NK-92 (cell line): ENCODE results near the gene SLC35E2B.
"Not testable (repeated sequence)": the region's sequence is repeated elsewhere in the genome, so short reads cannot be mapped to it uniquely, and the experiment has no call there.

Experiments used
- DNase-seq: peaks from one replicate; lab custom pipeline; 2025; ENCODE audit not compliant: unreplicated experiment; lab: John Stamatoyannopoulos, UW

Gene SLC35E2B

GRCh38 chr1:1704284-1704957 is 11.8 kb upstream of the SLC35E2B start:
- DNase-seq = not testable (repeated sequence)

DNA sequence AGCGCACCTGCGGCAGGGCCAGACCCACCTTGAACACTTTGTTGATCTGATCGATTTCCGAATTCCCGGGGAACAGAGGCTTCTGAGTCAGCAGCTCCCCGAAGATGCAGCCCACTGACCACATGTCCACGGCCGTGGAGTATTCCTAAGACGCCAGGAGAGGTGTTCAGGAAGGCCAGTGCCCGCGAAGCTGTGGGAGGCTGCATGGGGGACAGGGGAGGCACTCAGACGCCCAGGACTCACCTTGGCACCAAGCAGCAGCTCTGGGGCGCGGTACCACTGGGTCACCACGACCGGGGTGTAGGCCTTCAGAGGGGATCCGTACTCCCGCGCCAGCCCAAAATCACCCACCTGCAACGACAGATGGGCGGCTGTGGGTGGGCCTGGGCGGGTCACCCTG is 11.2 kb upstream of the SLC35E2B start:
- DNase-seq = no peak

- not testable (repeated sequence) for DNase-seq
Observed at GRCh38 chr1:1702506-1702905, 9.9 kb upstream of the SLC35E2B start.

DNA sequence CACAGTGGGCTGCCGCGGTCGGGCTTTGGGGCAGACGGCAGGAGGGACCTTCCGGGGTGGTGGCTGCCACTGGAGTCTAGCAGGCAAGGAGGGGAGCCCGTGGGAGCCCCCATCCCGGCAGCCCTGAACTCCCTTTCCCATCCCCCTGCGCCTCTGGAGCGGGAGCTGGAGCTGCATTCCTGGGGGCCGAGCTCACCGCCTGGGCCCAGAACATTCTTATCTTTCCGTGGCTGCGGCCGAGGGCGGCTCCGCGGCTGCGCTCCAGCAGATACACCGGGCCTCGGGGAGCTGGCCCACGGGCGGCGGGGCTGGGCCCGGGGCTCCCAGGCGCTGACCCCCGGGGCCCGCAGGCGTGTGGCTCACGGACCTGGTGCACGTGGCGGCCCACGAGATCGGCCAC is 8.0 kb upstream of the SLC35E2B start:
- DNase-seq = not testable (repeated sequence)

- DNase-seq = not testable (repeated sequence)
Observed at GRCh38 chr1:1700067-1700466, 7.5 kb upstream of the SLC35E2B start.

- not testable (repeated sequence) for DNase-seq
Observed at GRCh38 chr1:1699061-1699460, 6.5 kb upstream of the SLC35E2B start.

GRCh38 chr1:1697358-1698183 is 5.0 kb upstream of the SLC35E2B start:
- not testable (repeated sequence) for DNase-seq

GRCh38 chr1:1696431-1697357 is 4.1 kb upstream of the SLC35E2B start:
- not testable (repeated sequence) for DNase-seq

DNA sequence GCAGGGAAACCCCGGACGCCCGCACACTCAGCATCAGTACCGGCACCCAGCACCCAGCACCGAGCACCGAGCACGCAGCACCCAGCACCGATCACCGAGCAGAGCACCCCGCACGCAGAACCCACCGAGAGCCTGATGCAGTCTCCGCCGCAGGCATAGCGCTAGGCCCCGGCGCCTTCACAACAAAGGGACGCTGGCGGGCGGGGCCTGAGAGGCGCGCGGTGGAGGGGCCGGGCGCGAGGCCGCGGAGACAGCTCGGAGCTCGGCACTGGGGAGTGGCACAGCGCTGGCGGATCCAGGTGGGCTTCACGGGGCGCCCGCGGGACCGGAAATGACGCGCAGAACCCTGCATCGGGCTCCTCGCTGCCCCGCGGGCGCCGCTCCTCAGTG is 276 bp downstream of the SLC35E2B start:
- DNase-seq = not testable (repeated sequence)

- DNase-seq = not testable (repeated sequence)
Observed at GRCh38 chr1:1691443-1691842, 1.2 kb downstream of the SLC35E2B start.

GRCh38 chr1:1689526-1689925 is 3.1 kb downstream of the SLC35E2B start:
- DNase-seq = not testable (repeated sequence)

GRCh38 chr1:1687846-1688245 is 4.7 kb downstream of the SLC35E2B start:
- no peak for DNase-seq

- DNase-seq = no peak
Observed at GRCh38 chr1:1684031-1684681, 8.4 kb downstream of the SLC35E2B start.

GRCh38 chr1:1683104-1683905 is 9.3 kb downstream of the SLC35E2B start:
- DNase-seq = no peak

DNA sequence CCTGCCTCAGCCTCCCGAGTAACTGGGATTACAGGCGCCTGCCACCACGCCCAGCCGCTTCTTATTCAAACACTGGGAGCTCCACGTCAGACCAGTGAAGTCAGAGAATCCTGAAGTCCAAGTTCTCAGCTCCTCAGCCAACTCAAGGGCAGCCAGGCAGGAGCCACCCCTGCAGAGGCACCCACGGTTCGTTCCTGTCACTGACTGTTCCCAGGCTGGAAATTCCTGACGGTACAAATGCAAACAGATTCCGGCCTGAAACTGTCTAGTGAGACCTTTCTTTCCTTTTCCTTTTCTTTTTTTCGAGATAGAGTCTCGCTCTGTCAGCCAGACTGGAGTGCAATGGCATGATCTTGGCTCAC is 11.7 kb downstream of the SLC35E2B start:
- DNase-seq = no peak

GRCh38 chr1:1680031-1680911 is 12.3 kb downstream of the SLC35E2B start:
- DNase-seq = no peak

- no peak for DNase-seq
Observed at GRCh38 chr1:1678581-1679380, 13.8 kb downstream of the SLC35E2B start.
